ENCODE results near the gene USP35. TPM values are rescaled to one million over a fixed set of nuclear protein-coding genes. Genes with fewer than 3 reads are reported as not detected.

USP35 gene
- total and polyA plus RNA-seq, 7 donors = 1.3 to 7.1 (median 3.3) TPM

DNA sequence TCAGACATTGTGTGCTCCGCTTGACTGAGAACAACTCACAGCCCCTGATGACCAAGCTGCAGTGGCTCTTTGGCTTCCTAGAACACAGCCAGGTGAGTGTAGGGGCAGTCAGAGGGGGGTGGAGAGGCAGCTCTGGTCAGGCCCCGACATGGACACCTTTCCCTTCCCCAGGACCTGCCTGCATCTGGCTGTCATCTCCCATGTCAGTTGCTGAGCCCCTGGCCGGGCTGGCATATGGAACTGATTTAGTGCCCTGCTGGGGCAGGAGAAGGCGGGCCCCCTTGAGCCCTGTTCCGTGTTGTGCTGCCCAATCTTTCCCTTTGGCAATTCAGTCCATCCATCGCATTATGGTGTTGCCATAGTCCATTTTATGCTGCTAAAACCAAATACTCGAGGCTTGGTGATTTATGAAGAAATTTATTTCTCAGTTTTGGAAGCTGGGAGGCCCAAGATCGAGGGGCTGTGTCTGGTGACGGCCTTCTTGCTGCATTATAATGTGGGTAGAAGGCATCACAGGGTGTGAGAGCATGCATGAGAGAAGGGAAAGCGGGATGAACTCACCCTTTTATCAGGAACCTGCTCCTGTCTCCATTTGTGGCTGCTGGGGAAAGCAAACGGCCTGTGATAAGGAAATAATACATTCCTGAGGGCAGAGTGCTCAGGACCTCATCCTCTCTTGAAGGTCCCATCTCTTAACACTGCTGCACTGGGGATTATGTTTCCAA lies 19.0 kb downstream of the USP35 start:
- Histone ChIP-seq H3K27me3 (ENCODE audit: insufficient read depth in 3 of 3, low read length in 2 of 3) (no peaks in the 10 kb centered on the region), H3K4me1 (peaks cover 8% of the 10 kb centered on the region), H3K36me3 (ENCODE audit: insufficient read depth in 1 of 2, low read depth in 1 of 2) (peaks cover 0 to 28% of the 10 kb centered on the region in 2 donors), H3K27ac (no peak overlapping the region), H3K4me3 (no peak overlapping the region), H3K9me3 (no peaks in the 10 kb centered on the region)
- WGBS, 3 donors = 83 to 86% (median 84%) methylated on average over 11 of the region's 11 CpGs
- DNase-seq (no peak), ATAC-seq (no peak)
- intact Hi-C loops (cut with DNase I) = no loop called here
- TF ChIP-seq, protein P1, sequence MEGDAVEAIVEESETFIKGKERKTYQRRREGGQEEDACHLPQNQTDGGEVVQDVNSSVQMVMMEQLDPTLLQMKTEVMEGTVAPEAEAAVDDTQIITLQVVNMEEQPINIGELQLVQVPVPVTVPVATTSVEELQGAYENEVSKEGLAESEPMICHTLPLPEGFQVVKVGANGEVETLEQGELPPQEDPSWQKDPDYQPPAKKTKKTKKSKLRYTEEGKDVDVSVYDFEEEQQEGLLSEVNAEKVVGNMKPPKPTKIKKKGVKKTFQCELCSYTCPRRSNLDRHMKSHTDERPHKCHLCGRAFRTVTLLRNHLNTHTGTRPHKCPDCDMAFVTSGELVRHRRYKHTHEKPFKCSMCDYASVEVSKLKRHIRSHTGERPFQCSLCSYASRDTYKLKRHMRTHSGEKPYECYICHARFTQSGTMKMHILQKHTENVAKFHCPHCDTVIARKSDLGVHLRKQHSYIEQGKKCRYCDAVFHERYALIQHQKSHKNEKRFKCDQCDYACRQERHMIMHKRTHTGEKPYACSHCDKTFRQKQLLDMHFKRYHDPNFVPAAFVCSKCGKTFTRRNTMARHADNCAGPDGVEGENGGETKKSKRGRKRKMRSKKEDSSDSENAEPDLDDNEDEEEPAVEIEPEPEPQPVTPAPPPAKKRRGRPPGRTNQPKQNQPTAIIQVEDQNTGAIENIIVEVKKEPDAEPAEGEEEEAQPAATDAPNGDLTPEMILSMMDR (IDR thresholded peaks at IDR 0.05) = no peak

DNA sequence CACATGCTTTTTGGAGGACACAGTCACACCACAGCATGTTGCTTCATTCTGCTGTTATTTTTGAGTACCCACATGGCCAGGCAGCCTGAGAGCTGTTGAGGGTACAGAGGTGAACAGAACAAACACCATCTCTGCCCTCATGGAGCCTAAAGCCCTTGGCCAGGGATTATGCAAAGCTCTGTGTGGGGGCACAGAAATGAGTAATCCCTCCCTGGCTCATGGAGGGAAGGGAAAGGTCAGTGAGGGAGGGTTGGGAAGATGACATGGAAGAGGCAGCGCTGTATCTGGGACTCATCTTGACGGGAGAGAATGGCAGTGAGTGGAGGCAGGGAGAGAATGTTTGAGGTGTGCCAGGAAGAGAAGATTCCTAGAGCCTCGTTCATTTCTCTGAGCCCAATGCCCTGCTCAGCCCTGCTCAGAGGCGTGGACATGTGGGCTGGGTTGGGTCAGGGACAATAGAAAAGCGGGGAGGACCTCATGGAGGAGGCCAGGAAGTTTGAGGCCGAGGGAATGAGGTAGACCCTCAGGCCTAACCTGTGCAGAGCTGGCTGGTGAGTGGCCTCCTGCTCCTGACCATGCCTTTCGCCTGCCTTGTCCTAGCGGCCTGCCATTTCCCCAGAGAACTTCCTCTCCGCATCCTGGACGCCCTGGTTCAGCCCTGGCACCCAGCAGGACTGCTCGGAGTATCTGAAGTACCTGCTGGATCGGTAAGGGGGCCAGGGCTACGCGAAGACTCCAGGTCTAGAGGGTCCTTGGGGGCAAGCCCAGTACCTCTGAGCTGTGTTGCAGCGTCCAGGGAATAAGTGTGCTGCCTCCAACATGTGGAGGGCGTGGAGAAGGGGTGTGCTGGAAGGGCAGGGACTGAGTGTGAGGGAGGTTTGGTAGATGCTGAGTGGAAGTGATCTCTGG lies 19.8 kb downstream of the USP35 start:
- peak; percentile 87 to 93 (median 90) for ATAC-seq
- WGBS, 3 donors = 84 to 94% (median 89%) methylated on average over 16 of the region's 16 CpGs

DNA sequence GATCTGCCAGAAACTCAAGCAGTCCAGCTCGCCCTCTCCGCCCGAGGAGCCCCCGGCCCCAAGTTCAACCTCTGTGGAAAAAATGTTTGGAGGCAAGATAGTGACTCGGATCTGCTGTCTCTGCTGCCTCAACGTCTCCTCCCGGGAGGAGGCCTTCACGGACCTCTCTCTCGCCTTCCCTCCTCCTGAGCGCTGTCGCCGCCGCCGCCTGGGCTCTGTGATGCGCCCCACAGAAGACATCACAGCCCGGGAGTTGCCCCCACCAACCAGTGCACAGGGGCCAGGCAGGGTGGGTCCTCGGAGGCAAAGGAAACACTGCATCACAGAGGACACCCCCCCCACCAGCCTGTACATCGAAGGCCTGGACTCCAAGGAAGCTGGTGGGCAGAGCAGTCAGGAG lies 20.8 kb downstream of the USP35 start:
- Histone ChIP-seq H3K27me3 (ENCODE audit: insufficient read depth in 3 of 3, low read length in 2 of 3) (no peaks in the 10 kb centered on the region), H3K9me3 (no peaks in the 10 kb centered on the region), H3K4me3 (no peak overlapping the region), H3K27ac (no peak overlapping the region), H3K4me1 (peaks cover 8% of the 10 kb centered on the region), H3K36me3 (ENCODE audit: insufficient read depth in 1 of 2, low read depth in 1 of 2) (peaks cover 0 to 29% of the 10 kb centered on the region in 2 donors)
- TF ChIP-seq, protein P1 (IDR thresholded peaks at IDR 0.05) = no peak
- intact Hi-C loops (cut with DNase I) = no loop called here
- no peak for ATAC-seq
- 91 to 93% (median 91%) methylated on average over 16 to 18 of the region's 18 CpGs for WGBS, 3 donors
- no peak for DNase-seq

More for the DNA sequence above, 19.8 kb downstream of the USP35 start:
- H3K27ac ChIP-seq = peak overlapping the region; percentile 61
- DNase-seq = no peak
- TF ChIP-seq, protein P1 (IDR thresholded peaks at IDR 0.05) = no peak
- no peaks in the 10 kb centered on the region for H3K9me3 ChIP-seq
- H3K36me3 ChIP-seq (ENCODE audit: insufficient read depth in 1 of 2, low read depth in 1 of 2) = peaks cover 0 to 28% of the 10 kb centered on the region in 2 donors
- intact Hi-C loops (cut with DNase I) = no loop called here
- no peaks in the 10 kb centered on the region for H3K27me3 ChIP-seq (ENCODE audit: insufficient read depth in 3 of 3, low read length in 2 of 3)
- H3K4me1 ChIP-seq = peaks cover 8% of the 10 kb centered on the region
- H3K4me3 ChIP-seq = no peak overlapping the region

DNA sequence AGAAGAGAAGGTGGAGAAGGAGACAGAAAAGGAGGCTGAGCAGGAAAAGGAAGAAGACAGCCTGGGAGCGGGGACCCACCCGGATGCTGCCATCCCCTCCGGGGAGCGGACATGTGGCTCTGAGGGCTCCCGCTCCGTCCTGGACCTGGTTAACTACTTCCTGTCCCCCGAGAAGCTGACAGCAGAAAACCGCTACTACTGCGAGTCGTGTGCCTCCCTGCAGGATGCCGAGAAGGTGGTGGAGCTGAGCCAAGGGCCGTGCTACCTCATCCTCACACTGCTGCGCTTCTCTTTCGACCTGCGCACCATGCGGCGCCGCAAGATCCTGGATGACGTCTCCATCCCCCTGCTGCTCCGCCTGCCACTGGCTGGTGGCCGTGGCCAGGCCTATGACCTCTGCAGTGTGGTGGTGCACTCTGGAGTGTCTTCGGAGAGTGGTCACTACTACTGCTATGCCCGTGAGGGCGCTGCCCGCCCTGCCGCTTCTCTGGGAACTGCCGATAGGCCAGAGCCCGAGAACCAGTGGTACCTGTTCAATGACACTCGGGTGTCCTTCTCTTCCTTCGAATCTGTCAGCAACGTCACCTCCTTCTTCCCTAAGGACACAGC lies 21.4 kb downstream of the USP35 start:
- no peaks in the 10 kb centered on the region for H3K27me3 ChIP-seq (ENCODE audit: insufficient read depth in 3 of 3, low read length in 2 of 3)
- H3K27ac ChIP-seq = no peak overlapping the region
- TF ChIP-seq, protein P1 (IDR thresholded peaks at IDR 0.05) = no peak
- H3K4me1 ChIP-seq = peaks cover 8% of the 10 kb centered on the region
- no peak overlapping the region for H3K4me3 ChIP-seq
- no peak for ATAC-seq
- no peaks in the 10 kb centered on the region for H3K9me3 ChIP-seq
- H3K36me3 ChIP-seq (ENCODE audit: insufficient read depth in 1 of 2, low read depth in 1 of 2) = peaks cover 0 to 35% of the 10 kb centered on the region in 2 donors
- WGBS, 3 donors = 82 to 89% (median 87%) methylated on average over 31 of the region's 31 CpGs
- no peak for DNase-seq
- intact Hi-C loops (cut with DNase I) = no loop called here
